GM12878 (cell line): Measurements from ENCODE around the gene WDR77. TPM values are rescaled to one million over a fixed set of nuclear protein-coding genes. Genes with fewer than 3 reads are reported as not detected.
A peak's percentile ranks its signal among the peaks of the same experiment; 100 is the strongest.

ENCODE experiments used
- ATAC-seq: fragments of 200-7000 bp; cut with Tn5 transposase; 3 replicates; pipeline ENCODE4 v1.9.1; 2020; ENCODE audit warnings: mild to moderate bottlenecking, moderate library complexity
- BruUV-seq: library from RNA; stranded (reverse); fragments of 400-500 nt; replicated peaks from 2 replicates; lab custom pipeline; 2021; lab: Mats Ljungman, UMichigan
- CTCF ChIA-PET: fragments of 300-600 bp; sonication (Branson Sonifier 250); formaldehyde crosslinking; extraction: SDS; loops from one replicate; lab custom pipeline; 2021; ENCODE audit warnings: inconsistent platforms; lab: Yijun Ruan, JAX
- POLR2A ChIA-PET: fragments of 350-600 bp; formaldehyde crosslinking; extraction: SDS; loops from one replicate; lab custom pipeline; 2021; ENCODE audit warnings: inconsistent platforms; lab: Charles Lee
- RAD21 ChIA-PET: fragments of 300-600 bp; sonication (Branson Sonifier 250); formaldehyde crosslinking; loops from one replicate; lab custom pipeline; 2023; ENCODE audit warnings: antibody characterized with exemption; ENCODE audit not compliant: unreplicated experiment; lab: Charles Lee
- SMC1A ChIA-PET: fragments of 300-600 bp; sonication (Branson Sonifier 250); formaldehyde crosslinking; loops from one replicate; lab custom pipeline; 2023; ENCODE audit not compliant: unreplicated experiment, uncharacterized antibody; lab: Charles Lee
- DNase-seq: peaks from one replicate; pipeline ENCODE4 v3.0.0-alpha.2; 2011; ENCODE audit warnings: low read depth, low spot score
- FAIRE-seq: peaks from 3 replicates; lab custom pipeline; 2011; peaks lifted over from hg19 to GRCh38; lab: Jason Lieb, UNC
- H2AFZ ChIP-seq: 2 replicates; pipeline ENCODE4 v1.6.0; 2011; ENCODE audit warnings: low read depth, low read length, control low read depth; ENCODE audit not compliant: control insufficient read depth
- H3K27ac ChIP-seq: 2 replicates; pipeline ENCODE4 v1.5.1; 2011; ENCODE audit warnings: control low read depth; ENCODE audit not compliant: control insufficient read depth, insufficient read depth
- H3K27me3 ChIP-seq, 2 experiments: replicated peaks in 1 of 2; 2 replicates each; pipeline versions ENCODE4 v1.6.0 to v1.6.1; 2011; ENCODE audit warnings: low read length in 1 of 2; ENCODE audit not compliant: control insufficient read depth in 2 of 2, insufficient read depth in 2 of 2
- H3K36me3 ChIP-seq, 2 experiments: 2 replicates each; pipeline ENCODE4 v1.5.1; 2011; ENCODE audit warnings: low read length in 1 of 2; ENCODE audit not compliant: control insufficient read depth in 2 of 2, insufficient read depth in 2 of 2
- H3K4me1 ChIP-seq: 2 replicates; pipeline ENCODE4 v1.6.1; 2011; ENCODE audit warnings: mild to moderate bottlenecking, low read length, moderate library complexity, mixed read lengths; ENCODE audit not compliant: control insufficient read depth, insufficient read depth
- H3K4me2 ChIP-seq: 2 replicates; pipeline ENCODE4 v1.6.0; 2011; ENCODE audit warnings: control low read depth; ENCODE audit not compliant: control insufficient read depth, insufficient read depth
- H3K4me3 ChIP-seq: fragments of 200-600 bp; sonication (generic); 2 replicates; pipeline ENCODE4 v1.5.1; 2016
- H3K79me2 ChIP-seq: 2 replicates; pipeline ENCODE4 v1.6.0; 2011; ENCODE audit warnings: low read length; ENCODE audit not compliant: control insufficient read depth, insufficient read depth
- H3K9ac ChIP-seq: 2 replicates; pipeline ENCODE4 v1.8.0; 2011; ENCODE audit warnings: low read length, control low read depth, mixed read lengths; ENCODE audit not compliant: control insufficient read depth, insufficient read depth
- H3K9me3 ChIP-seq: replicated peaks from 3 replicates; pipeline ENCODE4 v1.5.1; 2011; ENCODE audit warnings: mild to moderate bottlenecking, low read length; ENCODE audit not compliant: control insufficient read depth, insufficient read depth
- H4K20me1 ChIP-seq: 2 replicates; pipeline ENCODE4 v1.6.0; 2011; ENCODE audit not compliant: control insufficient read depth, insufficient read depth
- ETV6 ChIP-seq, 2 experiments: fragments of 450-650 bp in 1 of 2; IDR thresholded peaks in 1 of 2; conservative IDR thresholded peaks in 1 of 2; 2 replicates each; pipeline ENCODE4 v1.6.1; 2014; ENCODE audit warnings: antibody characterized with exemption in 1 of 2, borderline replicate concordance in 1 of 2, low read depth in 1 of 2, mild to moderate bottlenecking in 1 of 2, moderate library complexity in 1 of 2
- GABPA ChIP-seq: IDR thresholded peaks from 2 replicates; pipeline ENCODE4 v1.6.1; 2014; ENCODE audit warnings: antibody characterized with exemption, low read depth, mild to moderate bottlenecking, inconsistent platforms
- MTA2 ChIP-seq: fragments of 450-650 bp; IDR thresholded peaks from 2 replicates; pipeline ENCODE4 v1.6.1; 2016; ENCODE audit warnings: low read depth, mild to moderate bottlenecking, moderate library complexity
- NFIC ChIP-seq: IDR thresholded peaks from 2 replicates; pipeline ENCODE4 v1.6.1; 2012; ENCODE audit warnings: low read depth, mild to moderate bottlenecking, inconsistent platforms, low read length, moderate library complexity
- POU2F2 ChIP-seq: IDR thresholded peaks from 3 replicates; pipeline ENCODE4 v1.6.1; 2011; ENCODE audit warnings: low read depth, mild to moderate bottlenecking, low read length, borderline replicate concordance
- STAT1 ChIP-seq: fragments of 450-650 bp; conservative IDR thresholded peaks from 2 replicates; pipeline ENCODE4 v1.6.1; 2014; ENCODE audit warnings: antibody characterized with exemption, mild to moderate bottlenecking
- TAF1 ChIP-seq: IDR thresholded peaks from 2 replicates; pipeline ENCODE4 v1.6.1; 2011; ENCODE audit warnings: mild to moderate bottlenecking, low read depth, low read length, borderline replicate concordance
- ZNF207 ChIP-seq: fragments of 450-650 bp; IDR thresholded peaks from 2 replicates; pipeline ENCODE4 v1.6.1; 2014; ENCODE audit warnings: antibody characterized with exemption, mild to moderate bottlenecking, borderline replicate concordance
- ZSCAN29 ChIP-seq: fragments of 450-650 bp; IDR thresholded peaks from 2 replicates; pipeline ENCODE4 v1.6.1; 2017; ENCODE audit warnings: mild to moderate bottlenecking, moderate library complexity
- WGBS: methylation state at CpG from one replicate; pipeline ENCODE4 v1.1.6; 2016; ENCODE audit warnings: low lambda C conversion rate; ENCODE audit not compliant: insufficient replicate concordance, insufficient coverage; ENCODE audit errors: missing lambda C conversion rate; 5-methylcytosine and 5-hydroxymethylcytosine counted together
- in situ Hi-C: fragments of 300-500 bp; cut with MboI; formaldehyde crosslinking; loops from 9 replicates; pipeline ENCODE4 v1.14.3; 2018; ENCODE audit warnings: mixed read lengths
- intact Hi-C: fragments of 100-400 bp; cut with micrococcal nuclease; formaldehyde crosslinking; loops from one replicate; pipeline ENCODE4 v1.14.2; 2022; ENCODE audit not compliant: unreplicated experiment
- polyA plus RNA-seq, 11 experiments: library from polyadenylated mRNA; depleted of rRNA in 4 of 11; unstranded in 6 of 11; stranded (reverse) in 5 of 11; fragments of >200 nt; fragmentation: Nextera tagmentation in 4 of 11; fragmentation: Illumina TruSeq in 1 of 11; extraction: Ambion mirVana in 4 of 11; extraction: Trizol in 1 of 11; gene quantifications; 1 replicate in 1 of 11; 2 replicates in 10 of 11; pipeline versions ENCODE4 v1.2.1 to v1.2.3, GENCODE V29; 2011 to 2016; ENCODE audit warnings: inconsistent platforms in 2 of 11, missing spikeins in 2 of 11, low read depth in 1 of 11
- total RNA-seq, 4 experiments: library from RNA; depleted of rRNA in 3 of 4; stranded (reverse); fragments of >200 nt in 3 of 4; fragmentation: Illumina TruSeq in 1 of 4; extraction: Trizol in 1 of 4; gene quantifications; 2 replicates each; pipeline versions ENCODE4 v1.2.1 to v1.2.3, GENCODE V29; 2013 to 2021
- TF ChIP-seq, protein P1 (sequence below), 3 experiments: IDR thresholded peaks in 2 of 3; conservative IDR thresholded peaks in 1 of 3; 2 replicates each; pipeline ENCODE4 v1.5.1; 2011; ENCODE audit warnings: low read depth in 3 of 3, low read length in 3 of 3, mild to moderate bottlenecking in 3 of 3, control low read depth in 2 of 3, moderate library complexity in 2 of 3, inconsistent platforms in 1 of 3, mixed read lengths in 1 of 3; ENCODE audit not compliant: control insufficient read depth in 2 of 3, insufficient read depth in 1 of 3; ENCODE audit errors: extremely low read depth in 1 of 3
- TF ChIP-seq, protein P2 (sequence below): IDR thresholded peaks from 2 replicates; pipeline ENCODE4 v1.6.1; 2011; ENCODE audit warnings: mild to moderate bottlenecking, low read depth, low read length, moderate library complexity; ENCODE audit not compliant: insufficient replicate concordance
- TF ChIP-seq, protein P3 (sequence below): fragments of 450-650 bp; IDR thresholded peaks from 2 replicates; pipeline ENCODE4 v1.6.1; 2017; ENCODE audit warnings: antibody characterized with exemption, mild to moderate bottlenecking, moderate library complexity

Gene WDR77
- total and polyA plus RNA-seq, 10 of the 15 experiments (the other 5 are each of a cell fraction or from before 2014, with no cell fraction given), result 12.7 to 167 (median 67.1) TPM

DNA sequence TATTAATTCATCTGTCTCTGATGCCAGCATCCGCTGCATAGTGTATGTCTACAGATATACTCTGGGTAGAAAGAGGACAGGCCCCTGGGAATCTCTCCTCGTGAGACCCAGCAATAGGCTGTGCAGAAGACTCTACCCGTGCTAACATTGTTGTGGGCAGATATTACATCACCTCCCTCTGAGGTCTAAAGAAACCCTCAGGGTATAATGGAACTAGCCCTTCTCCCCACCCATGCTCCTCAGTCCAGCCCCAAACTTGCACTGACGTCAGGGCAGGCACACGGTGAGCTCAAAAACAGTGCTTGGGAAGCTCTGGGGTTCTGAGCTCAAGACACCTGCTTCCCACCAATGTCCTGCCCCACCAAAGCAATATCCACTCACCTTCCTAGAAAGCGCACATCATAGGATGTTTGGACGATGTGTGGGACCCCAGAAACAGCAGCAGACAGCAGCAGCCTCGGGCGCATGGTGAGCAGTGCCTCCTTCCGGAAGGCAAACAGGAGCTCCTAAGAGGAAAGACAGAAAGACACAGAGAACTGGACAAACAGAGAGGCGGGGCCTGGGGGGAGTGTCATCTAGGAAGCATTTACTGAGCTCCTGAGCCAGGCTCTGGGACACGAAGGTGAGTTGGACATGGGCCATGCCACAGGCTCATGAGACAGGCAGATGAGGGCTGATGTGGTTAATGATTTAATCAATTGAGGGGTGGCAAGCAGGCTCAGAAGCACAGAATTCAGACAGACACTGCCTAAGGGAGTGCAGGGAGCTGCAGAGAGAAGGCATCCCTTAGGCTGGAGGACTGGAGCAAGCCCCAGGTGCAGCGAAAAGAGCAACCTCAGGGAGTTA is 26.3 kb downstream of the WDR77 start:
- SMC1A ChIA-PET, result no interaction called here
- DNase-seq (no peak), FAIRE-seq (no peak), ATAC-seq (peak; percentile 38)
- H3K4me1 ChIP-seq, result no peaks in the 10 kb centered on the region
- H3K4me3 ChIP-seq, result no peak overlapping the region
- CTCF ChIA-PET, result no interaction called here
- H3K27ac ChIP-seq, result no peak overlapping the region
- WGBS, result 64% methylated on average over 13 of the region's 13 CpGs
- H3K27me3 ChIP-seq, result no peaks in the 10 kb centered on the region
- no peak for TF ChIP-seq TAF1
- no peak for TF ChIP-seq NFIC
- TF ChIP-seq, protein P1, sequence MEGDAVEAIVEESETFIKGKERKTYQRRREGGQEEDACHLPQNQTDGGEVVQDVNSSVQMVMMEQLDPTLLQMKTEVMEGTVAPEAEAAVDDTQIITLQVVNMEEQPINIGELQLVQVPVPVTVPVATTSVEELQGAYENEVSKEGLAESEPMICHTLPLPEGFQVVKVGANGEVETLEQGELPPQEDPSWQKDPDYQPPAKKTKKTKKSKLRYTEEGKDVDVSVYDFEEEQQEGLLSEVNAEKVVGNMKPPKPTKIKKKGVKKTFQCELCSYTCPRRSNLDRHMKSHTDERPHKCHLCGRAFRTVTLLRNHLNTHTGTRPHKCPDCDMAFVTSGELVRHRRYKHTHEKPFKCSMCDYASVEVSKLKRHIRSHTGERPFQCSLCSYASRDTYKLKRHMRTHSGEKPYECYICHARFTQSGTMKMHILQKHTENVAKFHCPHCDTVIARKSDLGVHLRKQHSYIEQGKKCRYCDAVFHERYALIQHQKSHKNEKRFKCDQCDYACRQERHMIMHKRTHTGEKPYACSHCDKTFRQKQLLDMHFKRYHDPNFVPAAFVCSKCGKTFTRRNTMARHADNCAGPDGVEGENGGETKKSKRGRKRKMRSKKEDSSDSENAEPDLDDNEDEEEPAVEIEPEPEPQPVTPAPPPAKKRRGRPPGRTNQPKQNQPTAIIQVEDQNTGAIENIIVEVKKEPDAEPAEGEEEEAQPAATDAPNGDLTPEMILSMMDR (IDR thresholded peaks at IDR 0.05 in 2 of 3, conservative IDR thresholded peaks at IDR 0.05 in 1 of 3; ENCODE audit: control insufficient read depth in 2 of 3, extremely low read depth in 1 of 3, insufficient read depth in 1 of 3, low read depth in 3 of 3, low read length in 3 of 3), result no peak
- TF ChIP-seq GABPA, result no peak
- TF ChIP-seq, protein P2, sequence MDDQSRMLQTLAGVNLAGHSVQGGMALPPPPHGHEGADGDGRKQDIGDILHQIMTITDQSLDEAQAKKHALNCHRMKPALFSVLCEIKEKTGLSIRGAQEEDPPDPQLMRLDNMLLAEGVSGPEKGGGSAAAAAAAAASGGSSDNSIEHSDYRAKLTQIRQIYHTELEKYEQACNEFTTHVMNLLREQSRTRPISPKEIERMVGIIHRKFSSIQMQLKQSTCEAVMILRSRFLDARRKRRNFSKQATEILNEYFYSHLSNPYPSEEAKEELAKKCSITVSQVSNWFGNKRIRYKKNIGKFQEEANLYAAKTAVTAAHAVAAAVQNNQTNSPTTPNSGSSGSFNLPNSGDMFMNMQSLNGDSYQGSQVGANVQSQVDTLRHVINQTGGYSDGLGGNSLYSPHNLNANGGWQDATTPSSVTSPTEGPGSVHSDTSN, result no peak
- TF ChIP-seq STAT1, result no peak
- TF ChIP-seq MTA2, result no peak
- no peak for TF ChIP-seq ETV6 (conservative IDR thresholded peaks at IDR 0.05 in 1 of 2, IDR thresholded peaks at IDR 0.05 in 1 of 2; ENCODE audit: borderline replicate concordance in 1 of 2, low read depth in 1 of 2)
- no peak for TF ChIP-seq ZSCAN29
- no peak for TF ChIP-seq POU2F2
- TF ChIP-seq ZNF207, result no peak
- TF ChIP-seq, protein P3, sequence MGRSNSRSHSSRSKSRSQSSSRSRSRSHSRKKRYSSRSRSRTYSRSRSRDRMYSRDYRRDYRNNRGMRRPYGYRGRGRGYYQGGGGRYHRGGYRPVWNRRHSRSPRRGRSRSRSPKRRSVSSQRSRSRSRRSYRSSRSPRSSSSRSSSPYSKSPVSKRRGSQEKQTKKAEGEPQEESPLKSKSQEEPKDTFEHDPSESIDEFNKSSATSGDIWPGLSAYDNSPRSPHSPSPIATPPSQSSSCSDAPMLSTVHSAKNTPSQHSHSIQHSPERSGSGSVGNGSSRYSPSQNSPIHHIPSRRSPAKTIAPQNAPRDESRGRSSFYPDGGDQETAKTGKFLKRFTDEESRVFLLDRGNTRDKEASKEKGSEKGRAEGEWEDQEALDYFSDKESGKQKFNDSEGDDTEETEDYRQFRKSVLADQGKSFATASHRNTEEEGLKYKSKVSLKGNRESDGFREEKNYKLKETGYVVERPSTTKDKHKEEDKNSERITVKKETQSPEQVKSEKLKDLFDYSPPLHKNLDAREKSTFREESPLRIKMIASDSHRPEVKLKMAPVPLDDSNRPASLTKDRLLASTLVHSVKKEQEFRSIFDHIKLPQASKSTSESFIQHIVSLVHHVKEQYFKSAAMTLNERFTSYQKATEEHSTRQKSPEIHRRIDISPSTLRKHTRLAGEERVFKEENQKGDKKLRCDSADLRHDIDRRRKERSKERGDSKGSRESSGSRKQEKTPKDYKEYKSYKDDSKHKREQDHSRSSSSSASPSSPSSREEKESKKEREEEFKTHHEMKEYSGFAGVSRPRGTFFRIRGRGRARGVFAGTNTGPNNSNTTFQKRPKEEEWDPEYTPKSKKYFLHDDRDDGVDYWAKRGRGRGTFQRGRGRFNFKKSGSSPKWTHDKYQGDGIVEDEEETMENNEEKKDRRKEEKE, result no peak
- H3K79me2 ChIP-seq, result no peaks in the 10 kb centered on the region
- H3K9ac ChIP-seq, result no peak overlapping the region
- no peak overlapping the region for H2AFZ ChIP-seq
- intact Hi-C loops, result no loop called here
- BruUV-seq, result no TSS peak
- H3K9me3 ChIP-seq, result no peaks in the 10 kb centered on the region
- RAD21 ChIA-PET, result no interaction called here
- H3K4me2 ChIP-seq, result no peak overlapping the region
- in situ Hi-C loops, result no loop called here
- H3K36me3 ChIP-seq, result no peaks in the 10 kb centered on the region
- POLR2A ChIA-PET, result no interaction called here
- no peaks in the 10 kb centered on the region; the same call in 1 of the 2 replicates for H4K20me1 ChIP-seq
